K562 (cell line): ENCODE results near the gene BIRC6. TPM values are rescaled to one million over a fixed set of nuclear protein-coding genes. Genes with fewer than 3 reads are reported as not detected.

ENCODE experiments used
- CREM ChIP-seq: IDR thresholded peaks from 2 replicates; pipeline ENCODE4 v1.6.1; 2014; ENCODE audit warnings: antibody characterized with exemption, low read depth
- DIDO1 ChIP-seq: fragments of 450-650 bp; IDR thresholded peaks from 2 replicates; pipeline ENCODE4 v1.6.1; 2016; ENCODE audit warnings: low read depth, missing biosample characterization, missing genetic modification characterization
- ERF ChIP-seq: fragments of 450-650 bp; formaldehyde crosslinking; IDR thresholded peaks from 2 replicates; pipeline ENCODE4 v1.4.0; 2020; ENCODE audit warnings: mild to moderate bottlenecking, mixed read lengths
- FOSL1 ChIP-seq: fragments of 200-800 bp; sonication (Bioruptor generic); conservative IDR thresholded peaks from 2 replicates; pipeline ENCODE4 v1.6.1; 2016; ENCODE audit warnings: missing genetic modification characterization, missing compliant biosample characterization
- HDAC2 ChIP-seq: fragments of 450-650 bp; IDR thresholded peaks from 2 replicates; pipeline ENCODE4 v1.6.1; 2016; ENCODE audit warnings: mild to moderate bottlenecking
- KAT7 ChIP-seq: sonication (generic); formaldehyde crosslinking; IDR thresholded peaks from 2 replicates; pipeline ENCODE4 v1.8.0; 2022; ENCODE audit warnings: missing genetic modification reagents, mild to moderate bottlenecking, borderline replicate concordance
- KDM2B ChIP-seq: fragments of 250-450 bp; sonication (Bioruptor Pico); IDR thresholded peaks from 2 replicates; pipeline ENCODE4 v1.8.0; 2021; ENCODE audit warnings: mild to moderate bottlenecking, moderate library complexity
- MEF2A ChIP-seq: IDR thresholded peaks from 2 replicates; pipeline ENCODE4 v1.6.1; 2011; ENCODE audit warnings: low read depth, mild to moderate bottlenecking, low read length, moderate library complexity; ENCODE audit not compliant: control insufficient read depth
- NBN ChIP-seq: fragments of 450-650 bp; IDR thresholded peaks from 2 replicates; pipeline ENCODE4 v1.6.1; 2016; ENCODE audit warnings: low read depth, mild to moderate bottlenecking
- NFRKB ChIP-seq: fragments of 450-650 bp; IDR thresholded peaks from 2 replicates; pipeline ENCODE4 v1.6.1; 2016; ENCODE audit warnings: low read depth
- PHB ChIP-seq: fragments of 250-450 bp; sonication (Bioruptor Pico); IDR thresholded peaks from 2 replicates; pipeline ENCODE4 v1.5.0; 2021
- RFX5 ChIP-seq: IDR thresholded peaks from 2 replicates; pipeline ENCODE4 v1.6.1; 2011; ENCODE audit warnings: low read depth, mild to moderate bottlenecking, improper control_type of control experiment, low read length
- SAP30 ChIP-seq: fragments of 200-600 bp; sonication (generic); IDR thresholded peaks from 2 replicates; pipeline ENCODE4 v1.6.1; 2012; ENCODE audit warnings: borderline replicate concordance, low read depth, mild to moderate bottlenecking, moderate library complexity, low read length, control low read depth, inconsistent platforms; ENCODE audit not compliant: insufficient read depth, poor library complexity, severe bottlenecking
- SIN3B ChIP-seq: fragments of 450-650 bp; IDR thresholded peaks from 2 replicates; pipeline ENCODE4 v1.6.1; 2017; ENCODE audit warnings: low read depth, mild to moderate bottlenecking, moderate library complexity
- SMAD3 ChIP-seq: fragments of 450-650 bp; formaldehyde crosslinking; conservative IDR thresholded peaks from 2 replicates; pipeline ENCODE4 v1.4.0; 2020; ENCODE audit warnings: mild to moderate bottlenecking
- SP1 ChIP-seq: sonication (generic); formaldehyde crosslinking; IDR thresholded peaks from 2 replicates; pipeline ENCODE4 v1.8.1; 2022; ENCODE audit warnings: mild to moderate bottlenecking, missing genetic modification reagents
- TAF7 ChIP-seq: fragments of 450-650 bp; IDR thresholded peaks from 2 replicates; pipeline ENCODE4 v1.6.1; 2016; ENCODE audit warnings: missing genetic modification characterization, missing compliant biosample characterization
- ZNF175 ChIP-seq: fragments of 200-800 bp; sonication (Bioruptor generic); IDR thresholded peaks from 2 replicates; pipeline ENCODE4 v1.6.1; 2016; ENCODE audit warnings: low read depth, mild to moderate bottlenecking, missing genetic modification characterization, missing compliant biosample characterization
- ZNF184 ChIP-seq: sonication (generic); formaldehyde crosslinking; IDR thresholded peaks from 2 replicates; pipeline ENCODE4 v1.5.0; 2020; ENCODE audit warnings: missing genetic modification reagents
- ZNF212 ChIP-seq: fragments of 450-650 bp; formaldehyde crosslinking; IDR thresholded peaks from 2 replicates; pipeline ENCODE4 v1.4.0; 2020; ENCODE audit warnings: mild to moderate bottlenecking
- ZNF23 ChIP-seq: fragments of 250-450 bp; sonication (Bioruptor Pico); IDR thresholded peaks from 2 replicates; pipeline ENCODE4 v1.4.0; 2020; ENCODE audit warnings: mild to moderate bottlenecking
- ZNF785 ChIP-seq: fragments of 250-450 bp; sonication (Bioruptor Pico); IDR thresholded peaks from 2 replicates; pipeline ENCODE4 v1.4.0; 2020; ENCODE audit warnings: mild to moderate bottlenecking
- polyA plus RNA-seq, 8 experiments: library from polyadenylated mRNA; depleted of rRNA in 4 of 8; stranded (reverse) in 5 of 8; unstranded in 3 of 8; fragments of >200 nt; fragmentation: Nextera tagmentation in 2 of 8; fragmentation: Illumina TruSeq in 1 of 8; extraction: Ambion mirVana in 2 of 8; extraction: Trizol in 1 of 8; gene quantifications; 2 replicates each; pipeline versions ENCODE4 v1.2.1 to v1.2.3, GENCODE V29; 2011 to 2014; ENCODE audit warnings: inconsistent platforms in 1 of 8, missing spikeins in 1 of 8
- total RNA-seq, 7 experiments: library from RNA; depleted of rRNA in 6 of 7; stranded (reverse); fragments of >200 nt in 6 of 7; fragmentation: Illumina TruSeq in 2 of 7; extraction: Trizol in 2 of 7; gene quantifications; 2 replicates each; pipeline versions ENCODE4 v1.2.1 to v1.2.3, GENCODE V29; 2011 to 2021; ENCODE audit warnings: low replicate concordance in 1 of 7
- TF ChIP-seq, protein P1 (sequence below): fragments of 450-650 bp; IDR thresholded peaks from 2 replicates; pipeline ENCODE4 v1.6.1; 2016; ENCODE audit warnings: mild to moderate bottlenecking
- TF ChIP-seq, protein P2 (sequence below): fragments of 450-650 bp; IDR thresholded peaks from 2 replicates; pipeline ENCODE4 v1.6.1; 2017; ENCODE audit warnings: antibody characterized with exemption
- TF ChIP-seq, protein P3 (sequence below): fragments of 250-450 bp; sonication (Bioruptor Pico); IDR thresholded peaks from 2 replicates; pipeline ENCODE4 v1.4.0; 2020; ENCODE audit warnings: mild to moderate bottlenecking

The BIRC6 gene
- total and polyA plus RNA-seq, 9 of the 15 experiments (the other 6 are each of a cell fraction or from before 2014, with no cell fraction given), result 18.8 to 110 (median 49.8) TPM

DNA sequence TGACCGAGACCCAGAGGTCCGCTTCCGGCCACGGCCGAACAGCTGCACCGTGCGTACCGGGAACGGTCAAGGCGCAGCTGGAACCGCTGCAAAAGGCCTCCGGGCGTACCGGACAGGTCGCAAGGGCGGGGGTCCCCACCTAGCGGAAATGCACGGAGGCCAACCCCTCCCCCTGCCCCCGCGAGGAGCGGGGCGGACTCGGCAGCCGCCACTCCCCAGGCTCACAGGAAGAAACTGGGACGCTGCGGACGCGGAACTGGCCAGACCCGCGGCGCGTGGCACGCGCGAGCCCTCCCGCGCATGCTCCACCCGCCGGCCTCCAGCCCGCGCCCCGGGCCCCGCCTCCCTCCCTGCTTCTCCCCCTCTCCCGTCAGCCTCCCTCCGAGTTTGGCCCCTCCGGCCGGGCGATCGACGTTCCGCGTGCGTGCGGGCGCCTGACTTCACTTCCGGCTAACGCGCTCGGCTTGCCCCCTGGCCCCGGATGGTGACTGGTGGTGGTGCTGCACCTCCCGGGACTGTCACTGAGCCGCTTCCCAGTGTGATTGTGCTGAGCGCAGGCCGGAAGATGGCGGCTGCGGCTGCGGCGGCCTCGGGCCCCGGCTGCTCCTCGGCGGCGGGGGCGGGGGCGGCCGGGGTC, at the start of gene BIRC6 (continued):
- TF ChIP-seq, protein P1, sequence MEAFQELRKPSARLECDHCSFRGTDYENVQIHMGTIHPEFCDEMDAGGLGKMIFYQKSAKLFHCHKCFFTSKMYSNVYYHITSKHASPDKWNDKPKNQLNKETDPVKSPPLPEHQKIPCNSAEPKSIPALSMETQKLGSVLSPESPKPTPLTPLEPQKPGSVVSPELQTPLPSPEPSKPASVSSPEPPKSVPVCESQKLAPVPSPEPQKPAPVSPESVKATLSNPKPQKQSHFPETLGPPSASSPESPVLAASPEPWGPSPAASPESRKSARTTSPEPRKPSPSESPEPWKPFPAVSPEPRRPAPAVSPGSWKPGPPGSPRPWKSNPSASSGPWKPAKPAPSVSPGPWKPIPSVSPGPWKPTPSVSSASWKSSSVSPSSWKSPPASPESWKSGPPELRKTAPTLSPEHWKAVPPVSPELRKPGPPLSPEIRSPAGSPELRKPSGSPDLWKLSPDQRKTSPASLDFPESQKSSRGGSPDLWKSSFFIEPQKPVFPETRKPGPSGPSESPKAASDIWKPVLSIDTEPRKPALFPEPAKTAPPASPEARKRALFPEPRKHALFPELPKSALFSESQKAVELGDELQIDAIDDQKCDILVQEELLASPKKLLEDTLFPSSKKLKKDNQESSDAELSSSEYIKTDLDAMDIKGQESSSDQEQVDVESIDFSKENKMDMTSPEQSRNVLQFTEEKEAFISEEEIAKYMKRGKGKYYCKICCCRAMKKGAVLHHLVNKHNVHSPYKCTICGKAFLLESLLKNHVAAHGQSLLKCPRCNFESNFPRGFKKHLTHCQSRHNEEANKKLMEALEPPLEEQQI, result no peak
- TF ChIP-seq HDAC2, result peak; percentile 63; the same call in 1 of the 2 replicates
- TF ChIP-seq SMAD3 (CRISPR knock-in tag), result 0 out of 2 replicates have a peak, but pooled peaks have one; percentile 62
- peak; percentile 37 for TF ChIP-seq KAT7
- peak; percentile 54; the same call in 1 of the 2 replicates for TF ChIP-seq SIN3B
- no peak for TF ChIP-seq ZNF212 (CRISPR knock-in tag)
- no peak for TF ChIP-seq ZNF23 (CRISPR knock-in tag)
- TF ChIP-seq SP1 (CRISPR knock-in tag), result no peak
- peak; percentile 32; the same call in 1 of the 2 replicates for TF ChIP-seq TAF7 (tag)
- TF ChIP-seq ZNF184 (CRISPR knock-in tag), result no peak
- no peak for TF ChIP-seq MEF2A
- TF ChIP-seq ERF (CRISPR knock-in tag), result peak; percentile 79
- TF ChIP-seq SAP30, result peak; percentile 66
- 0 out of 2 replicates have a peak, but pooled peaks have one; percentile 34 for TF ChIP-seq NFRKB
- TF ChIP-seq ZNF785 (CRISPR knock-in tag), result no peak
- TF ChIP-seq, protein P2, sequence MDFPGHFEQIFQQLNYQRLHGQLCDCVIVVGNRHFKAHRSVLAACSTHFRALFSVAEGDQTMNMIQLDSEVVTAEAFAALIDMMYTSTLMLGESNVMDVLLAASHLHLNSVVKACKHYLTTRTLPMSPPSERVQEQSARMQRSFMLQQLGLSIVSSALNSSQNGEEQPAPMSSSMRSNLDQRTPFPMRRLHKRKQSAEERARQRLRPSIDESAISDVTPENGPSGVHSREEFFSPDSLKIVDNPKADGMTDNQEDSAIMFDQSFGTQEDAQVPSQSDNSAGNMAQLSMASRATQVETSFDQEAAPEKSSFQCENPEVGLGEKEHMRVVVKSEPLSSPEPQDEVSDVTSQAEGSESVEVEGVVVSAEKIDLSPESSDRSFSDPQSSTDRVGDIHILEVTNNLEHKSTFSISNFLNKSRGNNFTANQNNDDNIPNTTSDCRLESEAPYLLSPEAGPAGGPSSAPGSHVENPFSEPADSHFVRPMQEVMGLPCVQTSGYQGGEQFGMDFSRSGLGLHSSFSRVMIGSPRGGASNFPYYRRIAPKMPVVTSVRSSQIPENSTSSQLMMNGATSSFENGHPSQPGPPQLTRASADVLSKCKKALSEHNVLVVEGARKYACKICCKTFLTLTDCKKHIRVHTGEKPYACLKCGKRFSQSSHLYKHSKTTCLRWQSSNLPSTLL, result no peak
- TF ChIP-seq, protein P3, sequence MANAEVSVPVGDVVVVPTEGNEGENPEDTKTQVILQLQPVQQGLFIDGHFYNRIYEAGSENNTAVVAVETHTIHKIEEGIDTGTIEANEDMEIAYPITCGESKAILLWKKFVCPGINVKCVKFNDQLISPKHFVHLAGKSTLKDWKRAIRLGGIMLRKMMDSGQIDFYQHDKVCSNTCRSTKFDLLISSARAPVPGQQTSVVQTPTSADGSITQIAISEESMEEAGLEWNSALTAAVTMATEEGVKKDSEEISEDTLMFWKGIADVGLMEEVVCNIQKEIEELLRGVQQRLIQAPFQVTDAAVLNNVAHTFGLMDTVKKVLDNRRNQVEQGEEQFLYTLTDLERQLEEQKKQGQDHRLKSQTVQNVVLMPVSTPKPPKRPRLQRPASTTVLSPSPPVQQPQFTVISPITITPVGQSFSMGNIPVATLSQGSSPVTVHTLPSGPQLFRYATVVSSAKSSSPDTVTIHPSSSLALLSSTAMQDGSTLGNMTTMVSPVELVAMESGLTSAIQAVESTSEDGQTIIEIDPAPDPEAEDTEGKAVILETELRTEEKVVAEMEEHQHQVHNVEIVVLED, result peak; percentile 96
- TF ChIP-seq RFX5, result no peak
- TF ChIP-seq KDM2B (CRISPR knock-in tag), result peak; percentile 60; the same call in 1 of the 2 replicates
- TF ChIP-seq DIDO1 (tag), result no peak
- TF ChIP-seq ZNF175 (CRISPR knock-in tag), result no peak
- peak; percentile 77; the same call in 1 of the 2 replicates for TF ChIP-seq NBN
- TF ChIP-seq FOSL1 (tag), result no peak
- peak; percentile 92 for TF ChIP-seq CREM
- no peak for TF ChIP-seq PHB
